ENCODE results near the gene RFPL3.
"Not testable (repeated sequence)": the region's sequence is repeated elsewhere in the genome, so short reads cannot be mapped to it uniquely, and the experiment has no call there.

The RFPL3 gene
- long read RNA-seq, donor 1 = 0 reads
- long read RNA-seq, donor 2 = 0 reads
- long read RNA-seq, donor 3 = 0 reads
- long read RNA-seq, donor 4 = 0 reads
- long read RNA-seq, donor 5 = 0 reads
- long read RNA-seq, donor 6 = 0 reads
- long read RNA-seq, donor 7 = 0 reads
- long read RNA-seq, donor 8 = 0 reads

DNA sequence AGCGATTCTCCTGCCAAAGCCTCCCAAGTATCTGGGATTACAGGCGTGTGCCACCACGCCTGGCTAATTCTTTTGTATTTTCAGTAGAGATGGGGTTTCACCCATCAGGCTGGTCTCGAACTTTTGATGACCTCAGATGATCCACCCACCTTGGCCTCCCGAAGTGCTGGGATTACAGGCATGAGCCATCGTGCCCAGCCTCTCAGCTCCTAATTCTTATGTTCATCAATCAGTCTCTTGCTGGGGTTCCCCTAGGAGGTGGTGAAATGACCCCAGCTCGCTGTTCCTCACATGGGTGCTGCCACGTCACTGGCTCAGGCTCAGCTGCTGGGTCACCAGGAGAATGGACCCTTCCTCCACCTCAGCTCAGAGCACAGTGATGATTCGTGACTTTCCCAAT lies at the start of gene RFPL3:
Gene RFPL3 (plus strand): TSS at position 301 of the 400 bp plus-strand sequence. CDS start 205 bp downstream, outside the sequence.
- DNase-seq = not testable (repeated sequence)

DNA sequence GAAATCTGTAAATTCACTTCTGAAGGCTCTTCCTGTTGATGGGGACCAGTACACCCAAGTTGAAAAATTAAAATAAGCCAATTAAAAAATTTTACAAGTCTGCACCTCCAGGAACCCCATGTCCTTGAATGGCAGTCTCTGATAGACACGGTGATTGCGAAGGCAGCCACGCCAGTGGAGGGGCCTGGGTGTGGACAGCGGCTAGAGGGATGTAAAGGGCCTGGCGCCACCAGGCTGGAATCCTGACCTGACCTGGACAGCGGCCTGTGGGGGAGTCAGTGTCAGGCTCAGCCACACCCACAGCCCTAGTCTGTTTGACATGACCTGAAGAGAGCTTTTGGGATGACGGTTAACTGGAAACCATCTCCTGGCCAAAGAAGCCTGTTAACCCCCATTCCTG lies 49.5 kb upstream of the RFPL3 start:
- DNase-seq = no peak

DNA sequence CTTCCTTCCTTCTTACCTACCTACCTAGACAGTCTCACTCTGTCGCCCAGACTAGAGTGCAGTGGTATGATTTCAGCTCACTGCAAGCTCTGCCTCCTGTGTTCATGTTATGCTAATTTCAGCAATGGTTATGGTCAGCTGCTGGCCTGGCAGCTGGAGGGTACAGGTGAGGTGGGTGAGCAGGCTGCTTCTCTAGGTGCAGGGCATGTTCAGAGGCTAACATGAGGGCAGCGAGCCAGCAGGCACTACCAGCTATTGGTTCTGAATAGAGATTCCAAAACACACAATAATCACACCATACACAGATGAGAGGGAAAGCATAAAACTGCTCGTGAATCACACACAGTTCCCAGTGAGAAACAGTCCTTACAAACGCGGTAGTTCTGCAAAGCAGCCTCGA lies 48.7 kb upstream of the RFPL3 start:
- DNase-seq = no peak

DNA sequence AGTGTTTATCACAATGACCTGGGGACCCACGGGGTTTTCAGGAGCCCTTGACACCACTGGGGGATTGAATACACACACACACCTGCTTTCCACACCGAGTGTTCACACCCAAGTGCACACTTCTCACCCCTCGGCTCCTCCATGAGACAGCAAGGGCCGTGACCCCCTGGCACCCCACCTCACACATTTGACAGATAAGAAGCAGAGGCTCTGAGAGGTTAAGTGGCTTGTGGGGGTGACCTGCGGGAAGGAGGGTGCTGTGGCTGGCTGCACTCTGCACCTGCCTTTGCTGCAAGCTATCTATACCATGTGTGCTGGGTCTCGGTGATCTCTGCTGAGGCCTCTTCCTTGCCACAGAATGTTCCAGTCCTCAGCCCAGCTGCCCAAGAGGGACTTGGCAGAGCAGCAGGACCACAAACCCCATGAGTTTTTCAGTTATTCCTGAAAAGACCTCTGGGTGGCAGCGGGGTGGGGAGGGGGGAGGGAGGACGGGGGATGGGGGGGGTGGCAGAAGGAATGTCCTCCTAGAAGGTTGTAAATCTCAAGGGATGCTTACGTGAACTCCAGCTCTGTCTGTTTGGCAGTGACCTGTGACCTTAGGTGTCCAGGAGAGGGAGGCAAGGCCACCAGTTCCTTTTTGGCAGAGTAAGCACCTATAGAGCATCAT lies 47.9 kb upstream of the RFPL3 start:
- no peak for DNase-seq

DNA sequence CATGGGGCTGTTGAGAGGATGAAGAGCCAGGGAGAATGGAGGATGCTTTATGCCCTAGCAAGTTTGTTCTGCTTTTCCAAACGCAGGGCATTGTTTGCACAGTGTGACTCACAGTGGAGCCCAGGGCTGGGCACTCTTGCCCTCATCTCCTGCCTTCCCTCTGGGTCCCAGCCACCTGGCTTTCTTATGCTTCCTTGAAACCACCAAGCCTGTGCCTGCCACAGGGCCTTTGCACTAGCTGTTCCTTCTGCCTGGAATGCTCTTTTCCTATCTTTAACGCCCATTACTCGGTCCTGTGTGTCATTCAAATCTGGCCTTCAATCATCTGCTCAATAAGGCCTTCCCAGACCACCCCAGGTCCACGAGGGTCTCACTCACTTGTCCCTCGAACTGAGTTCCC lies 46.9 kb upstream of the RFPL3 start:
- no peak for DNase-seq

DNA sequence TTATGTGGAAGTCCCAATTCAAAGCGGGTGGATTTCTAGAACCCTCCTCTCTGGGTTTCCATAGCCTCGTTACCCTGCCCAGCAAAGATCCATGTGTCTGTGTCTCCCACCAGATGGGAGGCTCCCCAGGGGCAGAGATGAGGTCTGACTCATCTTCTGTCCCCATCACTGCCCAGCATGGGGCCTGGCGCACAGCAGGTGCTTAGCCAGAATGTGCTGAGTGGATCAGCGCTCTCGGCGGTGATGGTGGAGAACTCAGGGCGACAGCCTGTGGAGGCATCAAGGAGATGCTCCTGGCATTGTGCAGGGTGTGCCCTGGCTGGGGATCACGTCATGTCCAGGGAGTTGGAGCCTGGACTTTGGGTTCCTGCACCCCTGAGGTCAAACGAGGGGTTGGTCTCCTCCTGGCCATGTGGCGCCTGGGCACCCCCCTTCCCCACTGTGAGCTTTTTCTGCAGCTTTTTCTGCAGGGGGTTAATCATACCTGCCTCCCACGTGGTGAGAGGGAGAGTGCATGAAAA lies 46.1 kb upstream of the RFPL3 start:
- no peak for DNase-seq

DNA sequence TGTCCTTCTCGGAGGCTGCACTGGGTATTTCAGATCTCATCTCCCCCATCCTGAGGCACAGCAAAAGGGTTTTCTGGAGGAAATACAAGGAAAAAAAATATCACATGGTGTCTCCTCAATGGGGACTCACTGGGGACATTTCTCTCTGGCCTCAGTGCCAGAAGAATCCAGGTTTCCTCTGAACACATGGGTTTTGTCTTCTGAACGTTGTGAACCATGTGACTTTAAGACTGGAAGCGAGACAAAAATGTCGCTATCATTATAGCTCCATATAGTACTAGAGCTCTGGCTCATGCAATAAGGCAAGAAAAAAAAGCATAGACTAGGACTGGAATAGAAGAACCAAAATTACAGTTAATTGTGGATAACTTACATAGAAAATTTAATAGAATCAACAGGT lies 44.9 kb upstream of the RFPL3 start:
- no peak for DNase-seq

DNA sequence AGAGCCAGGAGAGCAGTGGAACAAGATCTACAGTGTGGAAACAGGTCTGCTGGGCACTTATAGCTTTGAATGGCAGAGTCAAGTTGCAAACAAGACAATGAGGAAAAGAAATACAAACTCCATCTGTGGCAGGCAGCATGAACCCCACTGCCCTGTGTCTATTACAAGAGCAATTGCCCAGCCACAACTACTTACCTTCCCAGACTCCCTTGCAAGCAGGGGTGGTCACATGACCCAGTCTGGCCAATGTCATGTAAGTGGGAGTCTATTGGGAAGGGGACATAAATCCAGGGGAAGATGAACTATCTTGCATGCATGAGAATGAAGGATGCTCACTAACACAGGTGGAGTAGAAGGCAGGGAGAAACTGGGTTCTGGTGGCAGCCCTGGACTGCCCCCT lies 44.1 kb upstream of the RFPL3 start:
- DNase-seq = no peak

DNA sequence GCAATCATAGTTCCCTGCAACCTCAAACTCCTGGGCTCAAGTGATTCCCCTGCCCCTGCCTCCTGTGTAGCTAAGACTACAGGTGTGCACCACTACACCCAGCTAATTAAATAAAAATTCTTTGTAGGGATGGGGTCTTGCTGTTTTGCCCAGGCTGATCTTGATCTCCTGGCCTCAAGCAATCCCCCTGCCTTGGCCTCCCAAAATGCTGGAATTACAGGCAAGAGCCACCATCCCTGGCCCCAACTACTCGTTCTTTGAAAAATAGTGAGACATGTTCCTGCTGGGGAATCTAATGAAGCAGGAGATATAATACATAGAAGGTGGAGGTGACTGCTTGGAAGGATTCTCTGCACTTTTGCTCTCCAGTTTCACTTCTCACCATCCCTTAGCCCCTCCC lies 40.1 kb upstream of the RFPL3 start:
- DNase-seq = no peak

DNA sequence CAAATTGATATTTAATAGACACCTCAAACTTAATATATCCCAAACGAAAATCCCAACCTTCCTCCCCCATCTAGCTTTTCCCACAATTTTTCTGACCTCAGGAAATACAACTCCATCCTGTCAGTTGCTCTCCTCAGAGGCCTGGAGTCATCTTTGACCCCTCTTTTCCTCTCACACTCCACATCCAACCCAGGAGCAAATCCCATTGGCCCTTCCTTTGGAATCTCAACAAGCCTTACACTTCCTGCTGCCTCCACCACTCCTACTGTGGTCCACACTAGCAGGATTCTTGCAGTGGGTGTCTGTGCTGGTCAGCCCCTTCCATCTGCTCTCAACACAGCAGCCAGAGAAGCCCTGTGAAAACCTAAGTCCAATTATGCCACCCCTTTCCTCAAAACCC lies 39.3 kb upstream of the RFPL3 start:
- no peak for DNase-seq

DNA sequence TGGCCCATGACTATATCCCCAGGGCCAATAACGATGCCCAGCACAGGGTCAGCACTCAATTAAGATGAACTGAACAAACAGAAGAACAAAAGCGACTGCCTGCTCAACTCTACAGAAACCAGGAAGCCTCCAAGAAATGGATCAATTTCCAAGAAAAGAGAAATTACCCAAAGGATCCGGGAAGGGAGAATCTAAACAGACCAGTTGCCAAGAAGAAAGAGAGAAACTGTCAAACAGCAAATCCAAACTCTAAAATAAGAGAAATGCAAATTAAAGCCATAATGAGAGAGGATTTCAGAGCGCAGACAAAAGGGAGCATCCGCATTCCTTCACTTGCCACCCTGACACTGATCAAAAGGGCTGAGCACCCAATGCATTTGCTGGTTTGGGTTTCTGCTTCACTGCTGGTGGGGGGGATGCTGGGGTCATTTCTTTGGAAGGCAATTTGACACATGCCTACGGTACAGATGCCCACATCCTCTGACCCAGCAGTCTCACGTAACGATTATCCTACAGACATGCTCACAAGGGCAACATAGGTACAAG lies 37.7 kb upstream of the RFPL3 start:
- no peak for DNase-seq

DNA sequence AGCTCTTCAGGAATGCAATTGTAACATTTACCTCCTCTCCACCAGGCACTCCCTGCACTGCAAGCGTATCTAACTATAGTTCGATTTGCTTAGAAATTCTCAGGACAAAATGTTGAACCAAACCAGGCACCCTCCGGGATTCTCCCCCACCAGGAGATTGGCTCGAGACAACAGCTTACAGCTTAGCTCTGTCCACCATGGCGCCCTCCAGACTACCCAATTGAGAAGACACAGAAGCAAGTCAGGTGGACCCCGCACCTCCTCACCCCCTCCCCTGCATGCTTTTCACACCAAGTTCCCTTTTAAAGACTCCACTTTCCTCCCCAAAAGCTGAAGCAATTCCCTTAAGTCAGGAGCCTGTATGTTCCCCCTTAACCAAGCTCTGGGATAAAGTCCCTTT lies 34.7 kb upstream of the RFPL3 start:
- no peak for DNase-seq

DNA sequence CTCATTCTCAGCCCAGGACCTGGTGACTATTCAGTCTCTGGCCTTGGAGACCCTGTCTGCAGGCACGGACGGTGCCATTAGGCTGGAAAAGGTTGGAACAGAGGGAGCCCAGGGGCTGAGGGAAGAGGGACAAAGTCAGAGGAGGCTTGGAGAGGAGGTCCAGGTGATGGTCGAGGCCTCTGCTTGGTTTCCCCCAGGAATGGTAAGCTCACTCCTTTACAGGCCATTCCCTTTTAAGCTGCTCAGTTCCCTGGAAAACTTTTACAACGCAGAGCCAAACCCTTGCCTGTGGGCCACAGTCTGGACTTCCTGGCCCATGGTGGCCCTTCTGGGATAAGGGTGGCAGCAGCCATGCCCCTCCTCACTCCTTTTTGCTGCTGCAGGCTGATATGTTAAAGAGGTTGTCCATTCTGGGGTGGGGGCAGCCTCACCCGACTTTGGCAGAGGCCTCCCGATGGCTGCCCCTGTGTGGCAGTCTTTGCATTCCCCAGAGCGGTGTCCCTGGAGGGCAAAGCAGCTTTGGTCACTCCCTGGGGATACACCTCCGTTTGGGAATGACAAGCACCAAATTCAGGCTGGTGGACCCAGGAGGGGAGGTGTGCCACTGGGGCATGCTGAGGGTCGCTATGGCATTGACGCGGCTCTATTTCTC lies 34.0 kb upstream of the RFPL3 start:
- DNase-seq = no peak

DNA sequence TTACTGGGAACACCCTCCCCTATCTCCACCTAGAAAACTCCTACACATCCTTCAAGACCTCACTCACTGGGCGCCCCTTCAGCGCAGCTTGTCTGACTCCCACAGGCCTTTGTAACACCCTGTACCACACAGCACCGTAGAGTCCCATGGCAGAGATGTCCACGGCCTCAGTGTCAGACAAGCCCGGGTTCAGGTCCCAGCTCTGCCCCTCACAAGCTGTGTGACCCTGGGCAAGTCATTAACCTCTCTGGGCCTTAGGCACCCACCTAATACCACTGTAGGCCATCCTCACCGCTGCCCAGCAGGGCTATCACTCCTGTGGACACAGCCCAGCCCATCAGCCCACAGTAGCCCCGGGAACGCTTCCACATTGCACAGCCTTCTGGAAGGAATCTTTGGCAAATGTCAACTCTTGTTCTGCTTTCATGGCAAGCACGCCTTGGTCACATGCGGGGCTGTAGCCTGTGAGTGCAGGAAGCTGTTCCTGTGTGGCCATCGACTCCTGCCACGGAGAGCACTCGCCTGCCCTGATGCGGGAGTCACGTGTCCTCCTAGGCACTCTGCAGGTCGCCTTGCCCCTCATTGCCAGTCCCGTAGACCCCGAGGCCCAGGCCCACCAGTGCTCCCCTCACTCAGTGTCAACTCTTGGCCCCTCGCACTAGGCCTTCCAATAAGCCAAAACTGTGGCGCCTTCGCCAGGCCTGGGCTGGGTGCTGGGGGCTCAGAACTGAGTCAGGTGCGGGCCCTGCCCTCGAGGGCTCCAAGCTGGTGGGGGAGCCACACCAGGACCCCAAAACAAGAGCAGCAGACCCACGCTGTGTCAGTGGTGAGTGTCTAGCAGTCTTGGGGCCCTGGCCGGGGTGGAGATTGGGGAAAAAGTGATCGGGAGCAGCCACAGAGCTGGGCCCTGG lies 32.9 kb upstream of the RFPL3 start:
- DNase-seq = no peak

DNA sequence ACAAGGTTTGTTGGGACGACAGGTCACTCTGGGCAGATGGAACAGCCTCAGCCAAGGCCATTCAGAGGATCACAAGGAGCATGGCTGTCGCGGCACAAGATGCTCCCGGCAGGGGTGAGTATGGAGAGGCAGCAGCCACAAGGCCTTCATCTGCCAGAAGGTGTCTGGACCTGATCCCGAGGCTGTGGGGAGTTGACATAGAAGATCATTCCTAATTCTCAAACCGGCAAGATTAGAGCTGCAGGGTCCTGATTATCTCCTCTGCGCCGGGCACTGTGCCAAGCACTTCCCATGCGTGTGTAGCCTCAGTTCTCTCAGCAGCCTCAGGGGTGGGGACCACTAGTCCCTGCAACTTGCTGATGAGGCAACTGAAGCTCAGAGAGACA lies 32.3 kb upstream of the RFPL3 start:
- no peak for DNase-seq

DNA sequence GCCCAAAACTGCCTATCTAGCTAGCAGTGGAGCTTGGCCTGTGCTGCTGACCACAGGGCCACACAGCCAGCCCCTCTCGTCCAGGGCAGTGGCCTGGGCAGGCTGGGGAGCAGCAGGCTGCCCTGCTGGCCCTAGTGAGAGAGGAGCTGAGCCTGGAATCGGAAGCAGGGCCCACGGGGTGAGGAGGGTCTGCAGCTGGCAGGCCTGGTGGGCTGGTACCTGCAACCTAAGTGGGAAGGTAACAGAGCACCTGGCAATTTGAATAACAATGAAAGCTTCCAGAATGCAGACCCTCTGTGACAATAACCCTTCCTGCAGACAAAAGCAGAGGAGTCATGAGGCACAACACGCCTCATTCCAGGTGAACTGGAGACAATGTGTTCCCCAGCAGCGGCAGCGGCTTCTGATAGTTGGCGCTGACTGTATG lies 31.8 kb upstream of the RFPL3 start:
- DNase-seq = no peak

DNA sequence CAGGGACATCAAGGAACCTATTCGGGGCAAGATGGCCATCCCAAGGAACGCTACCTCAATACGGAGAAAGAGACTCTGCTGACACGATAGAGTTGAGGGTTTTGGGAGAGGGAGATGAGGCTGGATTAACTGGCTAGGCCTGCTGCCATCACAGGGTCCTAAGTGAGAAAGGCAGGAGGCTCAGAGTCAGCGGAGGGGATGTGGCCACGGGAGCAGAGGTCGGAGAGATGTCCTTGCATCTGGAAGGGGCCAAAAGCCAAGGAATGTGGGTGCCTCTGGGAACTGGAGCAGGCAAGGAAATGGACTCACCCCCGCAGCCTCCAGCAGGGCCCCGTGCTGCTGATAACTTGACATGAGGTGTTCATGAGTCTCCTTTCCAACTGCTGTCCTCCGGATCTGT lies 31.0 kb upstream of the RFPL3 start:
- DNase-seq = no peak

DNA sequence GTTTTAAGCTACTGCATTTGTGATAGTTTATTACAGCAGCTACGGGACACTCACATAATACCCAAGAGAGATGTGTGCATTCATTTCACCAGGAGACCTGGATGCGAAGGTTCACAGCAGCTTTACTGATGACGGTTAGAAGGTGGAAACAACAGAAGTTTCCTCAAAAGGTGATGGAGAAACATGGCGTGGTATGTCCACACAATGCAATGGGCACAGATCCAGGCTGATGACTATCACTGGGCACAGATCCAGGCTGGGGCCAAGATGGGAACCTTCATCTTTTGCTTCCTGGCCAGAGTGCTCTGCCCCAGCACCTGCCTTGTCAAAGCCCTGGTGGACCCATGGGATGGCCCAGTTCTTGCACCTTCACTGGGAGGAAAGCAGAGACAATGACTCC lies 30.6 kb upstream of the RFPL3 start:
- no peak for DNase-seq

DNA sequence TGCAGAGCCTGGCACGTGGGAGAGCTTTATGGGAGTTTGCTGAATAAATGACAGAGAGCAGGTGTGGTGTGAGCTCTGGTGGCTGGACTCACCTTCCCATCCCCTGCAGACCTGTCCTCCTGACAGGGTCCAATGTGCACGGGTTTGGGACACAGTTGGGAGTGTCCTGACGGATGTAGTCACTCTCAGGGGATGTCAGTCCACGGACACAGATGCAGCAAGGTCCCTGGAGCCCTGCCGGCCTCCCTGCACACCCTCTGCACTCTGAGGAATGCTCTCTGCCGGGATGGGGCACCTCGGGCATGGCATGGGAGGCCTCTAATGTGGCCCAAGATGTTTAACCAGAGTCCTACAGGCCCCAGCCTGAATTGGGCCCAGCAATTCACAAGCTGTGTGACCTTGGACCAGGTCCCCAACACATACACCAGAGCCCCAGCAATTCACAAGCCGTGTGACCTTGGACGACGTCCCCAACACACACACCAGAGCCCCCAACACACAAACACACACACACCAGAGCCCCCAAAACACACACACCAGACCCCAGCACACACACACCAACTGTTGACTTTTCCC lies 30.0 kb upstream of the RFPL3 start:
- DNase-seq = no peak

DNA sequence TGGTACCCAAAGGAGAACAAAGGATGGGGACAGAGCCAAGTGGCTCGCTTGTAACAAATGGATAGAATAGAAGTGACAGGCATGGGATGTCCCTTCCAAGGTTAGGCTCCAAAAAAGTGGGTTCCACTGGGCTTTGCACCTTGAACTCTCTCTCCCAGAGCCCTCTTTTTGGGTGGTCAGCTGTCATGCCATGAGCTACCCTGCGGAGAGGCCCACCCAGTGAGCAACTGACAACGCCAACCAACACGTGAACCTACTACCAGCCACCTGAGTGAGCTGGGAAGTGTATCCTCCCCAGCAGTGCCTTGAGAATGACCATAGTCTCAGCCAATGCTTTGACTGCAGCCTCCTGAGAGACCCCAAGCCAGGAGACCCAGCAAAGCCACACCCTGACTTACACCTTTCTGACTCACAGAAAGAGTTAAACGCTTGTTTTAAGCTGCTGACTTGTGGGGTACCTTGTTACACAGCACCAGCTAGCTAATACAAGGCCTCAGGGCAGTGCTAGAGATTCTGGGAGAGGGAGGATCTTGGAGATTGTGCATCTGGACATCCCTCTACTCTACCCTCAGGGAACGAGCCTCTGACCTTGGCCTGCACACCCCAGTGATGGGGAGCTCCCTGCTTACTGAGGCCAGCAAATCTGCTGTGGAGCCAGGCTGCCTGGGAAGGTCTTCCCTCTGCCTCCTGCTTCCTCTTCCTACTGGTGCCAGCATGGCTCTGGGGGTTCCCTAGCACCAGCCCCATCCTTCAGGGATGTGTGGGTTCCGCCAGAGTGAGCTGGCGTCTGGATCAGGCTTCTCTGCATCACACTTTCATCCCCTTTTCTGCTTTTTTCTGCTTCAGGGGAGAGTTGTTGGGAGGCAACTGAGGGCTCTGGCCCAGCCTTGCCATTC lies 29.1 kb upstream of the RFPL3 start:
- DNase-seq = no peak

DNA sequence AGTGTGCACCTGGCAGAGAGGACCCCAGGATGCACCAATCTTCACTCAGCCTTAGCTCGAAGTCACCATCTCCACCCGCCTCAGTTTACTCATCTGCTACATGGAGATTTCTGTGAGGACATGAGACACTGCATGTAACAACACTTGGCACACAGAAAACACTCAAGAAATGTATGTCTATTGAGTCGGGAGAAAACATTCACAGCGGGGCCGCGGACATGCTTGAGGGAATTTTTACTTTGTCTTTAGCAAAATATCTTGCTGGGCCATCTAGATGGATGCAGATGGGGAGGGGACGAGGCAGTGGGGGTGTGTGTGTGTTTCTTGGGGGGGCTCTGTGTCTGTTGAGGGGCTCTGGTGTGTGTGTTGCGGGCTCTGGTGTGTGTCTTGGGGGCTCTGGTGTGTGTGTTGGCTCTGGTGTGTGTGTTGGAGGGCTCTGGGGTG lies 28.4 kb upstream of the RFPL3 start:
- no peak for DNase-seq
